GM18508 (cell line): ENCODE data around the gene KCTD16.
A peak's percentile ranks its signal among the peaks of the same experiment; 100 is the strongest.

Source experiments
- ATAC-seq: cut with Tn5 transposase; IDR thresholded peaks from one replicate; pipeline ENCODE4 v1.9.1; 2021; ENCODE audit warnings: moderate number of reproducible peaks; ENCODE audit not compliant: insufficient read depth, unreplicated experiment

The KCTD16 gene

DNA sequence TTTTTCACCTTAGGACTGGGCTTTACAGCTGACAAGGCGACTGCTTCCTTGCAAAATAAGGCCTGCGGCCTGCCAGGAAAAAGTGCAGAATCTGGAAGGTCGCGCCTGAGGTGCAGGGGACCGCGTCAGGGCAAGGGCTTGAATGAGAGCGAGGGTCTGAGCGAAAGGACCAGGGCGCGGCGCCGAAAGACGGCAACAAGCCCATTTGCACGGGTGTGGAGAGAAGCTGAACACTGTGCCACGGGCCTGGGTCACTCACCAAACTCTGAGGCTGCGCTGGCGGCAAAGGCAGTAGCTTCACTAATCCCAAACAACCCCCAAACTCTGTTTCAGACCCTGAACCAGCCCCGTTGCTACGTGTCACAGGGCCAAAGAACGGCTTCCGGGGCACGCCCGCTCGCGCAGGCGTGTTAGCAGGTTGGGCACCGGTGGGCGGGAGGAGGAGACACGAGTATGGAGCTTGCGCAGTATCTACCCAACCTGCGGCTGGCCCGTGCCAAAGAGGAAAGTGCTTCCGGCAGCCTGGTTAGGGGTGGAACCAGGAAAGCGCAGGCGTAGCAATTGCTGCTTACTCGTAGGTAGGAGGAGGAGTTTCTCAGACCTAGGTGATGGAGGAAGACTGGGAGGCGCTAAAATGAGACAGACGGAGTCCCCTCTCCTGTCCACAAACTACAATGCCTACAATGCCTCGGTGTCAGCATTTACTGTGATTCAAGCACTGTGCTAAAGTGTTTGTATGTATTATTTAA is at the start of gene KCTD16, which contains the start of gene YIPF5:
KCTD16 (plus strand) TSS at position 598 of the 749 bp plus-strand sequence.
YIPF5 (minus strand) TSS at position 384 of the 749 bp plus-strand sequence. CDS start 704 bp downstream, outside the sequence.
- ATAC-seq: peak; percentile 99

DNA sequence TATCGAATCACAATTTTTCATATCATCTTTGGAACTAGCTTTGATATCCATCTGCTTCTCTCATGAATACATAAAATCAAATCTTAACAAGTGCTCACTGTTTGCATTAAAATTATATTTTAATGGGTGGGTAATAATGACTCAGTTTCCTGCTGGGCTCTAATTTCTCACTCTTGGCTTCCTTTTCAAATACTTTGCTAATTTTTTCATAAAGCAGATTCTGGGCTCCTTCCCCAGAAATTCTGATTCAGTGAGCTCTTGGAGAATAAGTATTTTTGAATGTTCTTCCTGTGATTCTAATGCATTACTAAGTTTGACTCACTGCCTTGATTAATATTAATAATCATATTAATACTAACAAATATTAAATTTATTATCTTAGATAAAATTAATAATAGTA is 49.1 kb upstream of the KCTD16 start:
- ATAC-seq: no peak

DNA sequence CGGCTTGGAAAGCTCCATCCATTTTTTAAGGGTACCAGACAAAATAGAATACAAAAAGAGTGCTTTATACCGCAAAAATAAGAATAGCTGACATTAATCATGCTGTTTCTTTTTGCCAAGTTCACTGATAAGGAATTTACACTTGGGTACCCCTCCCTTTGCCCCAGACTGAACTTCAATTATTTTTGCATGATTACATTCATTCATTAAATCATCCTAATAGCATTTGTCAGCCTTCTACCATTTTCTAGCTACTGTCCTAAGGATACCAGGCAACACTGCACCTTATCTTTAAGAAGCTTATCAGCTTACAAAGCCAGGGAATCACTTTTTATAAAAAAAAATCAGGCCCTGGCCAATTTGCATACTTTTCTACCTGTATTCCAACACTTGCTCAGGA is 48.6 kb upstream of the KCTD16 start:
- ATAC-seq: no peak

DNA sequence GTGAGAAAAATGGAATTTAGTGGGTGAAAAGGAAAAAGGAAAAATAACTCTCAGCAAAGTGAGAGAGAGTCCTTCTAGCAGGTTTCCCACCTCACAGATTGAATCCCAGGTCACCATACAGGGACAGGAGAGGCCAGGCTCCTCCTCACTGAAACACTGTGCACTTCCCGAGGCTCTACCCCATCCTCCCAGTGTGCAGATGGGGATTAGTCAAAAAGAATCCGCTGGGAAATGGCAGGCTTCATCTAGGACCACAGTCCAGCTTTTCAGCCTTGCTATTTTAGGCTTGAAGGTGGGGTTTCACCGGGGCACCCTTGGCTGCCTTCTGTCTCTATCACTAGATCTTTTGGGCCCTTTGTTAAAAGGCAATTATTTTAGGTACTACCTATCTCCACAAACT is 48.0 kb upstream of the KCTD16 start:
- no peak for ATAC-seq

DNA sequence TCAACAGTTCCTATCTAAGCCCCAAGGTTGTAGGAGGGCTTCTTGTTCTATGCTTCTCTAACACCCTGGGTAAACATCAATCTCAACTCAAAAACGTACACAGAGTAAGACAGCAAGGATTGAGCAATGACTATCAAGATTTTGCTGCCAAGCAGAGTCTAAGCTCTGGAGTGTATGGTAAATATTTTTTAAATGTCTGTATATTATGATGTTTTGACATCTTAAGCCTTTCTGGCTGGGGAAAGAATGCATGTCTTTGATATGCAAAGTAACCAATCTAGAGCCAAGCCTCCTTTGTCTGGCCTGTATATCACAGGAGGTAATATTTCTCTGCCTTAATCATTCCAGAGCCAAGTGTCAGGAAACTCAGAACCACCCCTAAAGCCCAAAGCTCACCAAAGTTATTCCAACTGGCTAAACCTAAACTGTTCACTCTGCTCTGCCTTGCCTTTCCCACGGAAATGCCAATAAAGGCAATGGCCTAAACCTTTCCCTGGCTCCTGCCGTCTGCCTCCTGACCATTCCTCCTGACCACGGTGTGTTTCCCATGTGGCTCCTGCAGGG is 45.4 kb upstream of the KCTD16 start:
- no peak for ATAC-seq

DNA sequence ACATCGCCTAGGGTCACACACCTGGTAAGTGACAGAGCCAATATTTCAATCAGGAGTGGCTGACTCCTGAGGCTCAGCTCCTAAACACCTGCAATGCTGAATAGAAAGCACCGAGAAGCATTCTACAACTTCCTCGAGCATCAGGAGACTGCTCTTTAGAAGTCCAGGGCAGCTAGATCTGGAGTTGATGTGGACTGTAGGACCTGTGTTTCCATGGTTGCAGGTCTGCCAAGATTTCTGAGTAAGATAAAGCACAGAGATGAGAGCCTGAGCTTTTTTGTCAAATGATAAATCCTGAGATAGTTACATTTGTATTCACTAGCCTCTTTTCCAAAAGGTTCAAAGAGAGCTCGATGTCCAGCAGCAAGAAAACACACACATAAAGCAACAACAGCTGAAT is 44.0 kb upstream of the KCTD16 start:
- no peak for ATAC-seq

DNA sequence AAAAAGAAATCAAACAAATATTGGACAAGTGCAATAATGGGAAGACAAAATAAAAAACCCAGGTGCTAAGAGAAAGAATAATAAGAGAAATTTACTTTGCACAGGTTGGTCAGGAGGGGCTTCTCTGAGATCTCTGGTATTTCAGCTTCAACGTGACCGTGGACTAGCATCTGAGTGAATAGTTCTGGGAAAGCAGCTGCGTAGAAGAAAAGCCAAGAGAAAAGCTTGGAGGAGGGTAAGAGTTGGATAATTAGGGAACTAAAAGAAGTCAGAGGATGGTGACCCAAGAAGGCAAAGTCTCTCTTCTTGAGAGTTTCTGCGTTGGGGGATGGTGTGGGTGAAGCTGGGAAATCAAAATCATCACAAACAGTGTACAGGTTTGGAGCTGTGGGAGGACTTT is 41.8 kb upstream of the KCTD16 start:
- ATAC-seq: no peak

DNA sequence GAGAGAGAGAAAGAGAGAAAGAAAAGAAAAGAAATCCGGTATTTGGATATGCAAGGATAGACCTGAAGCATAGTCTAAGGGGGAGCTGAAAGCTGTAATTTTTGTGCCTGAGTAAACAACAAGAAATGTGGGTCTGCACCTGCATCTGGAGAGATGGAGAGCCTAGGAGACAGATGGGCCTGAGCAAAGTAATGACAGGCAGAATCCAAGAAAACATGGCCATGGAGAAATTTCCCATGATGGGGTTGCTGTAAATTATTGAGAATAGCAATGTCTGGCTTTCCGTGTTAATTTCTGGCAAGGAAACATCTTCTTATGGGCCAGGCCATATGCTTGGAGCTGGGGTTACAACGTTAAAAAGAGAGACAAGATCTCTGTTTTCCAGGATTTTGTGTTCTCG is 40.4 kb upstream of the KCTD16 start:
- ATAC-seq: no peak

DNA sequence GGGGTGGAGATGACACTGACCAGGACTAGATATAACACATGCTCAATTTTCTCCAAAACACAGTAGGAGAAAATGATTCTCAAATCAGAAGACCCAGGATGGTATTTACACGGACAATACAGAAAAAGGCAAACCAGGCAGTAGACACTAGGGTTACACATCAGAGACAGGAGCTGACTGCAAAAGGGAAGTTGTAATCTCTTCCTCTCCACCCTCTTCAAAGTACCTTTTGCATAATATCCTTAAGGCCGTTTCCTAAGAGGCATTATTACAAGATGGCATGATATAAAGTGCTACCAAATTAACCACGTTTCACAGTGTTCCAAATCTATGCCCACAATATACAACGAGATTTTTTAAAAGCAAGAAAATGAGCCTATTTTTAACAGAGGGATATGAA is 39.4 kb upstream of the KCTD16 start:
- no peak for ATAC-seq

DNA sequence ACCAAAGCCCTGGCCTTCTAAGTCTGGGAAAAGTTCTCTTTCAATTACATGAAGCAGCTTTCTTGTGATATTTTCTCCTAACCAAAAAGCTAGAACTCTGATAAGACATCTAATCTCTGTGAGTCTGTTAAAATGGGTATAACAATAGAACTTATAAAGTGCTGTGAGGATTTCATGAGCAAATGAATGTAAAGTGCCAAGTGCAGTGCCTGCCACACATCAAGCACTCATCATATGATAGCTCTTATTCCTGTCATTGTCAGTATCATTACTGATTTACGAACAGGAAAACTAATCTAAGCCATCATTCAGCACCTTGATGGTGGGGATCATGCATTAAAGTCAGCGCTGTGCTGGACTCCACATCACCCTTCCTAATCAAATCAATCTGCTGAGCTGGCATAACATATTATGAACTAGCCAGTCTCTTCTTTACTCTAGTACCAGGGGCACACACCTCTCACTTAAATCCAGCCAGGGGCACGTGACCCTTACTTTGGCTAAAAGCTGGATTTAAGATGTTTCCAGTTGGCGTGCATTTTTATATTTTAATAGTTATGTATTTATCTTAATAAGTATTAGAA is 37.5 kb upstream of the KCTD16 start:
- ATAC-seq: no peak

DNA sequence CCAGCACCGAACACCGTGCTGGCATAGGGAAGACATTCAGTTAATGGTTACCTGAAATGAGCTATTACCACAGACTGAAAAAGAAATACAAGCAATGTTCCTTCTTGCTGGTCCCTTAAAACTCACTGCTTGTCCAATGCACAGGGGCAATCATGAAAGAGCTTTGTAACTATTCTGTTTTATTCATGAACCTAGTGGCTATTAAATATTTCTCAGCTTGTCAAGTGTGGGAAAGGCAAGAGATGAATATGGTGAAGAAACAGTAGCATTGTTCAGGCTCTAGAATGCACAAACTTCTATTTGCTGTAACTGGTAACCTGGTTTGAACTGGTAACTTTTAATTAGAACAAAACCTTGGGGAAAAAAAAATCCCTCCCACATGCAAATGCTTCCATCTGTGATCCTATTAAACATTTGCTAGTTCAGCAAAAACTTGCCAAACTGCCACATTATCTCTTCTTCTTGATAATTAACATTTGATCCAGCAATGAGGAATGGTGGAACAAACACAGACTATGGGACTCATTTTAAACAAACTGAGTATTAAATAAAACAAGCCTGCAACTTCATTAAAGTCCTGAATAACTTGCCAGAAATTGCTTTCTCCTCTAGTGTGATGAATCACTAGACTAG is 36.4 kb upstream of the KCTD16 start:
- no peak for ATAC-seq

DNA sequence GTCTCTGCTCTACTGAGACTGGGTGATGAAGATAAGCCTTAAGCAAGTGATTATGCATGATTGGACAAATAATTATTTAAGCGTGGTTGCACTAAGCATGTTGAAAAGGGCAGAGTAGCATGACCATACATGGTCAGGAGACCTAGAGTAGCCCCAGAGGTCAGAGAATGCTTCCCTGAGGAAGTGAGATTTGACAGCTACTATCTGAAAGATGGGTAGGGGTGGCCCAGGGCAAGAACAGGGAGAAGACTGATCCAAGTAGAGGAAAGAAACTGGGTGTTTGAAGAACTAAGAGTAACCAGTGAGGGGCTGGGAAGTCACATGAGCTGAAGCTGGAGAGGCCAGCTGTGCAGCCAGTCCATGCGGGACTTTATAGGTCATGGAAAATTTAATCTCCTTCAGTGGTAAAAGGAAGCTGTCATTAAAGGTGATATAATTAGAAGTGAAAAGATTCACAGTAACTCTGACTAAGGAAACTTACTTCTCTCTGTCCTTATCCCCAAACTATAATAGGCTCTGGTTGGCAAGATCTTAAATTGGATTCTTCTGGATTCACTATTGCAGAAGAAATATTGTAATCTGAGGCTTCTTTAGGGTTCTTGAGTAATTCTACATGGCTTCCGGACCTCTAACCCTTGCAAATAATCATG is 35.4 kb upstream of the KCTD16 start:
- no peak for ATAC-seq

DNA sequence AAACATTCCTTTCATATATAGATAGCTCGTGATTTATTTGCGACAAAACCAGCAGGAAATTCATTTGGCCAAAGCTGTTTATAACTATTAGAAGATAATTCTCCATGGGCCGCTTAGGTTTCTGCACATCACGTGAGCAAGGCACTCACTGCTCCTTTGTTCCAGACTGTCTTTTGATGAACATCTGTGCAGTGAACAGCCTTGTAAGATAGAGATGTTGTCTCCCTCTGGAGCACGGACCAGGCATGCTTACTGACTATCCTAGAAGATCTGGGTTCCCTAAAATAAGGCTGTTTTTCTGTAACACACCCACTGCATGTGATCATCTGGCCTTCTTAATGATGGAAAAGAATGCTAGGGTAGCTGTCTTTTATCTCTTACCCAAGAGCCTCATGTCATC is 31.1 kb upstream of the KCTD16 start:
- no peak for ATAC-seq

DNA sequence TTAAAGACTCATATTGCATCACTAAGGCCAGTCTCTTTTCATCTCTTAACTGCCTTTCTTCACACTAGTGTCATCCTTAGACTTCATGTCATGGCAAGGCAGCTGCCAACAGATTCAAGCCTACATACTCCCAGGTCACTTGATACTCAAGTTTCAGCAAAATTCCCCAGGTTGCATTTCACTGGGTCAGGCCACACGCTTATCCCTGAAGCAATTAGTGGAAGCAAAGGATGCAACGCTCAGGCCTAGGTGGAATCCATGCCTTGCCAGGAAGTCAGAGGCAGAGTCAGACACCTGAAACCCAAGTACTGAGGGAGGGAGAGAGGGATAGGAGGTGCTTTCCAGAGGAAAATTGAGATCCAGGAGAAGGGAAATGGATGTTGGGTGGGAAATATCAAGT is 29.1 kb upstream of the KCTD16 start:
- no peak for ATAC-seq

DNA sequence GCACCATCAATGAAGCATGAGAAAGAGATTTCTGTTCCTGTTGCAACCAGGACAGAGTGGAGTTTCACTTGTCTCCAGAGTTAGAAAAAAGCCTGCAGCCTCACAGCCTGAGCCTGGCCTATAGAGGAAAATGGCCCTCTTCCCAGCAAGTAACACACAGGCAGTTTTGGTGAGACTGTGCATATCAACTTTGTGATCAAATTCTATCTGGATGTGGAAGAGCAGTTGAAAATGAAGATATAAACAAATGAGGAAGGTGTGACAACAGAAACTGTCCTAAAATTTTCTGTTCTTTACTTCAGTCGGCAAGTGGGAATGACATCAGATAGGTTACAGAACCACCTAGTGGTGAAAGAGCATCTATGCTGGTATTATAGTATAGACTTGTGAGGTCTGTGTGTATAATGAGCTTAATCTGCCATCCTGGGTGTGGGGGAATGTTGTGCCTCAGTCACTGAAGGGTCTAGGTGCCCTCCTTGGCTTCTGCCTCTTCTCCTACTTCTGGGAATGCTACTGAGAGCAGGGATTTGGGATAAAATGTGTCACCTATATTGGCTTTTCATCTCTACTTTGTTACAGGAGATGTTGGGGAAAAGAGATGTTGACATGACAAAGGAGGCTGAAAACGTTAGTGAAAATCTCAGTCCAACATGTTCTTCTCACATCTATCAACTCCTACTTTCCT is 28.4 kb upstream of the KCTD16 start:
- peak; percentile 97 for ATAC-seq

DNA sequence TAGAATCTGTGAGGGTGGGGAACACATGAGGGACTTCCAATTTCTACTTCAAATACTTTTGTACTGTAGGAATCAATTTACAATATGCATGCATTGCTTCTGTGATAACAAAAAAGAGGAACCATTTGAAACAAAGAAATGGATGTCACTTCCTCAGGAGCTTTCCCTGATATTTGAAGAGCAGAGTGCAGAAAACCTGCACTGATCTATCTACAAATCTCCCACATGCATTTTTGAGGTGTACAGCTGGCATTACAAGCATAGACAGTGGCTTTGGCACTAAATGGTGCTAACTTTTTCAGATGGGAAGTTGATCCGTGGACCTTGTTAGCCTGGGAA is 27.9 kb upstream of the KCTD16 start:
- no peak for ATAC-seq

DNA sequence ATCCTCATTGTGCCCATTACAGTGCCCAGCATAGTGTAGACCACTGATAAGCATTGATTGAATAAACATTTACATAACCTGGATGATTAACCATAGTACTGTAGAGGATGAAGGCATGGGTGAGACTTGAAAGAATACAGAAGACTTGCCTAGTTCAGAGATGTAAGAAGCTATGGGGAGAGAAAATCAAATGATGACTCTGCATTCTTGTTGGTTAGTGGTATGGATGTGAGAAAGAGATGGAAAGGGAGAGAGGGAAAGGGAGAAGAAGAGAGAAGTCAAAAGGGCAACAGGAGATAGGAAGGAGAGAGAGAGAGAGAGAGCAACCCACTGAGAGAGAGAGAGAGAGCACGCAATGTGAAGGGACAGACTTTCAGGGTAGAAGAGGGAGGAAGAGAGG is 27.0 kb upstream of the KCTD16 start:
- no peak for ATAC-seq

DNA sequence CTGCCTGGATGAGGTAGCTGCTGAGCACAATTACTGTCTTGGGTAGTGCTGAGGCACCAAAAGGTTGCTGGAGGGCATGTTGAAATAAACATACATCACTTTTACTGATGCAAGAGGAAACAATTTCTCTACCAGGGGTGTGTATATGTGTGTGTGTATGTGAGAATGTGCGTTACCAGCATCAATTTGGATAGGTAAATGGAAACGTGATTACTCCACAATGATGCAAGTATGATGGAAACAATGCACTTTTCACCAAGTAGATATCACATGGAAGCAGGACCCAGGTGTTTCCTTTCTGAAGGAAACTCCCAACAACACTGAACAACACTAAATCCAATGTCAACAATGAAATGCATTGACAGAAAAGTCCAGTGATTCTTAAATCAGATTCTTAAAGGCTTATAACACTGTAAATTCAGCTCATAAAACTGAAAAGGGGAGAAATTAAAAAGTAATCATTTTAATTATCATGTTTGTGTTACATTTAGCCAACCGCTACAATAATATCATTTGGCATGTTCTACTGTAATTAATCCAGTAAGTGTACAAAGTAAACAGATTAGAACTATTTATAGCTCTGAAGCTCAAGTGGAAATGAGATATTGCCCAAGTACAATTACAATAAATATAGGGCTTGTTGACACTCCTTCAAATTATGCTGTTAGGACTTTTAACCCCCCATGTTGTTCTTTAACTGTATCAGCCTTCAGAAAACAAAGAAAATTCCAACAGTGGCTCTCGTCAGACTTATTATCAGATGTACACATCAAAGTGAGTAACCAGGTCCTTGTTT is 25.5 kb upstream of the KCTD16 start:
- no peak for ATAC-seq

DNA sequence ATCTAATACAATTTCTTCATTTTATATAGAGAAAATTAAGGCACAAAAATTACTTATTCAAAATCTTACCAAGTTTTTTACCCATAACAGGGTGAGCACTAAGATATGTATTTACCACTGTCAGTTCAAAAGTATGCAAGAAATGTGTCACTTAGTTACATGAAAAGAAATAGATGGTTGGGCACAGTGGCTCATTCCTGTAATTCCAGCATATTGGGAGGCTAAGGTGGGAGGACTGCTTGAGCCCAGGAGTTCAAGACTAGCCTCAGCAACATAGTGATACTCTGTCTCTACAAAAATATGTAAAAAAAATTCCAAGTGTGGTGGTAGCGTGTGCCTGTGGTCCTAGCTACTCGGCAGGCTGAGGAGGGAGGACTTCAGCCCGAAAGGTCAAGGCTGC is 19.6 kb upstream of the KCTD16 start:
- no peak for ATAC-seq

DNA sequence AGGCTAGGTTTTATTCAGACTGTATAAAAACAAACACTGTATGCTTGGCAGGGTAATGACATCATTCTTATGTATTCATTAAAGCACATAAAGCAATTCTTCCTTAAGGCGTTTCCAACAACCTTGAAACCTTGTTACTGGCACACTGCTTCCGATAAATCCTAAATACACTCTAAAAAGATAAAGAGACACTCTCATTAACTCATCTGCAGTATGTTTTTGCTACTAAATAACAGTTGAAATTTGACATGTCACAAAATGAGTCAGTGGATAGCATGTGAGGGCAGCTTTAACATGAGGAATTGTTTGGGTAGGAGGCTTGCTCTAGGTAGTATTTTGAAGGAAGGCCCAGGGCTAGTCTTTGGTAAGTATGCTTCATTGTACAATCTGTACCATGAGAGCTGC is 13.9 kb upstream of the KCTD16 start:
- ATAC-seq: no peak
